ENCODE results near the gene TRIM9. TPM values are rescaled to one million over a fixed set of nuclear protein-coding genes. Genes with fewer than 3 reads are reported as not detected.

Gene TRIM9
- total RNA-seq, 1 donor from 2014 or later = 8.6 TPM

DNA sequence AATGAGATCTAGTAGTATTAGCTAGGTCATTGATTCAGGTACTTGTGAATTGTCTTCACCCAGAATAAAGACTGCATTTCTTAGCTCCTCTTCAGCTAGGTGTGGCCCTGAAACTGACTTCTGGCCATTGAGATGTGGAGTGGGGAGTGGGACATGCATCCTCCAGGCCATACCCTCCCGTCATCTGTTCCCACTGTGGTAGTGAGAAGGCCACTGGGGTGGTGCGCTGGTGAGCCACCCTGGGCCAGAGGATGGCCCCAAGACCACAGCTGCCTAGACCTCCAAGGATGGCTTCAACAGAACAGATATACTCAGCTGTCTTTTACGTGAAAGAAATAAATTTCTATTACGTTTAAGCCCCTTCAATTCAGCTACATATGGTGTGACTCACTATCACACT is 36.5 kb downstream of the TRIM9 start:
- DNase-seq (ENCODE audit: low read depth) = no peak

DNA sequence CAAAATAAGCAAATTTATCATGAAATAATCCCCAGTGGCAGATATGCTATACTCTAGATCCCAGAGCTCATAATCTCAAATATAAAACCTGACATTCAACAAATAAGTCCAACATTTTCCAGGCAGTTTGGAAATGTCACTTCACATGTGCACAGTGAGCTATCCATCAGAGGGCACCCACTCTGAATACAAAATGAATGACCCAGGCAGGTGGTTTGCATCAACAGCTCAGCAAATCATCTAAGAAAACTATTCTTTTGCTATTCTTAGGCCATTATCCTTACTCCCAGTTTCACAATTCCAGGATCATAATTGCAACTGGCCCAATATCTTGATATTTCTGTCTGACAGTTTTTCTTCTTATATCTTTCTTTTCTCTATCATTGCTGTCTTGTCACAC is 38.5 kb downstream of the TRIM9 start:
- DNase-seq (ENCODE audit: low read depth) = peak; percentile 73

DNA sequence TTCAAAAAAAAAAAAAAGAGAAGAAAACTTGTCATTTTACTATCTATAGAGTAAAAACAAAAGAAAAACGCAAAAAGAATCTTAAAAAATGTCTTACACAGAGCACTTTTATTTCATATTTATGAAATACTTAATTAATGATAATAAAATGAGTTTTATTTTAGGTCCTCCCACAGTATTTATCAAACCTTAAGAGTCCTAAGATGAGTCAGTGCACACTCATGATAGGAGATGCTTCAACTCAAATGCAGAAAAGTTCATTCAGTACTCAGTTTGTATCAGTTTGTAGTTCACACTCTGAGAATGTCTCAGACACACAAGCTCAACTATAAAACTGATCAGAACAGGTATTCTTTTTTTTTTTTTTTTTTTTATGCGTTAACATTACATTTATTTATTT is 41.7 kb downstream of the TRIM9 start:
- DNase-seq (ENCODE audit: low read depth) = no peak

DNA sequence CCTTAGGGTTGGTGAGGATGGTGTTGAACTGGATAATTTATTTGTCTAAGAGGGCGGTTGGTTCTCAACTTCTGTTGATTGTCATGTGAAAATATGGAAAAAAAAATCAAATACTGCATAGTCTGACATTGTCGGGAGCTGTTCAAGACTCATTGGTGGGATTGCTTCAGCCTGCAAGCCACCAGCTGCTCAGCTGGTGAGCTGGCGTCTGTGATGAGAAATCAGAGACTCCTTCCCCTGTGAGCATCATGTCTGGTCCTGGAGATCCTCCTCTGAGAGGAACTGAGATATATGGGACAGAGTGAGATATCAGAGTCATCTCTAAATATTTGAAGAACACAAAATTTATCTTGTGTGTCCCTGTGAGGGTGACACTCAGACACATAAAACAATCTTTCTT is 49.9 kb downstream of the TRIM9 start:
- peak; percentile 69 for DNase-seq (ENCODE audit: low read depth)

DNA sequence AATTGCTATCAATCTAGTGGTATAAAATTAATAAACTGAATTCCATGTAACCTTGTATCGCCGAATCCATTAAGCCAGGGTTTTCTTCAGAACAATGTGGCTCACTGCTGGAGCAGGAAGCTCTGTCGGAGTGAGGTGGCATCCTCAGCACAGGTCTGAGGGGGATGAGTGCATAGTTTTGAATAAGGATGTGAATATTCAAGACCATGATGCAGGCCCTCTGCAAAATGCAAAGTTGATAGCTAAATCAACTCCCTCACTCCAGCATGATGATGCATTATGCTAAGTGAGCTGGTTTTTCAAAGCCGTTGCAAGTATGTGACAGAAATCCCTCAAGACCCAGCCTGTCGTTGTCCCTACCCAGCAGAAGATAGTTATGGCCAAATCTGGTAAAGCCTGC is 53.0 kb downstream of the TRIM9 start:
- no peak for DNase-seq (ENCODE audit: low read depth)

DNA sequence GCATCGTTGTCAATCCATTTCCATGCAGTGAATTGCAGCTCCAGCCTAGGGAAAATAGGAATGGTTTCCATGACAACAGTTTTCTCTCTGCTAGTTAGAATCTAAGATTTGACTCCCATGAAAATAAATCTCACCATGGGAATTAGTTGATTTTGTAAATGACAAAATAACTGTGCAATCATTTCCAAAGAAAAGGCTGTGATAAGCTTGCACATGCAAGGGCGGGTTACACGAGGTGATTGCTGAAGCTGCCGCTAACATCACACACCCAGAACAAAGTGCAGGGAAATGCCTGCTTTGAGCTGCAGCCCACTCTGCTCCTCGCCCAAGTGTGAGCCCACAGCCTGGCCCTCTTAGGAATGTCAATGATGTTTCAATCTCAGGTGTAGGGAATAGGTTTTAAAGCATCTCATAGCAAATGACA is 53.8 kb downstream of the TRIM9 start:
- DNase-seq (ENCODE audit: low read depth) = no peak

DNA sequence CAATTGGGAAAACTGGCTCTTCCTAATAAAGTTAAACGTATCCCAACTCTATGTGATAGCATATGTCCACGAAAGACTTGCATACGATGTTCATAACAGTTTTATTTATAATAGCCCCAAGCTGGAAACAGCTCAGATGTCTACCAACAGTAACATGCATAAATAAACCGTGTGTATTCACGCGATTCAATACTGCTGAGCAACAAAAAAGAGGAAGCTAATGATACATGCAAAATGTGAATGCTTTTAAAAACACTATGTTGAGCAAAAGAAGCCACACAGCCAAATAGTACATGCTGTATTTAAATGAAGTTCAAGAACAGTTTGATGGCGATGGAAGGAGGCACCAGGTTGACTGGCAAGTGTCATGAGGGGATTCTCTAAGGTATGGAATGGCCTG is 55.7 kb downstream of the TRIM9 start:
- DNase-seq (ENCODE audit: low read depth) = no peak

DNA sequence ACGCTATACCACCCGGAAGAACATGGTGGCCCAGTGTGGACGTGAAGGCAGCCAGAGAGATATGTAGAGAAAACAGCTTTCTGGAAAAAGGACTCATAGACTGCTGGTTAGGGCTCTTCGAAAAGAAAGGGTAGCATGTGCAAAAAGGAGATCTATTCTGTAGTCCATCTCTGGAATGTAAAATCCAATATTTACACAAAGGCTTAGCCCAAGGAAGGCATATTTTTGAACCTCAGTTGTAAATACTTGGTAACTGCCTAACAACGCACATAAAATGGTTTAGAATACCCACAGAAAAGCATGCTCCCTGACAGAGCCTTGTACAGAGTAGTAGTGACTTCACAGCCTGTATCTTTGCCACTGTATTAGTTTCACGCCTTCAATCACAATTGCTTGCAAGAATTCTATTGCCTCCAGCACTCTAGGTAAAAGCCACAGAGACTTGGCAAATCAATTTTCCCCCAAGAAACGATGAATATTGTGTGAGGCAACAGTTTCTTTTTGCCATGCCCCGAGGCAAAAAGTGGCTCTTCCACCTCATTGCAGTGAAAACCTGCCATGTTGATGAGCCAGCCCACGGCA is 59.2 kb downstream of the TRIM9 start:
- no peak for DNase-seq (ENCODE audit: low read depth)

DNA sequence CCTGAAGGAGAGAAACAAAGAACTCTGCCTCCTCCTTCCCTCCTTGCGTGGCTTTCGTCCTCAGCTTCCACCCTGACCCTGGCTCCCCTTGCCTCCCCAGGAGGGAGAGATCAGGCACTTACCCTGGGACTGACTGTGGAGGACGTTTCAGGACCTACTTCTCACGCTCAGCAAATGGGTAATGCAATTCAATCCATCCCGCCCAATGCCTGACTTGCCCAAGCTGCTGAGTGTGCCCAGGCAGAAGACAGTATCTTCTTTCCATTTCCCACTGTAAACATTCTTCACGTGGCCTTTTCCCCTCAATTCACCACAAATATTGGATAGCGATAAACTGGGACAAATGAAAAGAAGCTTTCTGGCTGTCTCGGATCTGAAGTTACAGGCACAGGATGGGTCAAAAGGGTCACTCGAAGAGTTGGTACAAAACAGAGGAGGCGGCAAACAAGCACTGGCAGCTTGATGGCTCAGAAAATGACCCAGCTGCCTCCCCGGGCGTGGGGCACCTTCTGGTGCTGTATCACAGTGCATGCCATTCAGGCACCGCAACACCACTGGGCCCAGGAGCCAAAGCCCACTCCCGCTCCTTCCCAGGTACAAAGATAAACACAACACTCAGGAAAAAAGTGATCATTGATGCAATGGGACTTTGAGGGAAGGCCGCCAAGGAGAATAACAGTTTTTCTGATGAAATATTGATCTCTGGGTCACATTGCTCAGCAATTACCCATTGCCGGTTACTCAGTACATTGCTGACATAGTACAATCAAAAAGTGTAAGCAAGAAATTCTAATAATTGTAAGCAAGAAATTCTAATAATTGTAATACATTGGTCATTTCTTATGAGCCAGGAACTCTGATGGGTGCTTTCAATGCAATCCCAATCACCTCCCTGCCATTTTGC is 65.8 kb downstream of the TRIM9 start:
- DNase-seq (ENCODE audit: low read depth) = no peak

DNA sequence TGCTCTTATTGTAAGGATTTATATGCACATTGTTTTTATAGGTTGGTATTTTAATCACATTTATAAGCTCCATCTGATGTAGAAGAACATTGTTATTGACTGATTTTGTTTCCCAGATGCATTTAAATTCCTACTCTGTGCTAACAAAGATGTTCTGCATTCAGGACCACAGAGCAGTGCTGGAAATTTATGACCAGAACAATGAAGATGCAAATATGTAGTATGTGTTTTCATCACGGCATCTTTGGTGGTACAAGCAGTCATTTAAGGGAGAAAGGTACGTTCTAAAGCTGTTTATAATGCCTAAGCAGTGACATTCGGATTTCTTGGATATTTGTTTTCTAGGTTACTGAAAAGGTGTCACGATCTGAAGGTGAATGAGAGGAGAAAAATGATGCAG is 66.5 kb downstream of the TRIM9 start:
- DNase-seq (ENCODE audit: low read depth) = no peak

DNA sequence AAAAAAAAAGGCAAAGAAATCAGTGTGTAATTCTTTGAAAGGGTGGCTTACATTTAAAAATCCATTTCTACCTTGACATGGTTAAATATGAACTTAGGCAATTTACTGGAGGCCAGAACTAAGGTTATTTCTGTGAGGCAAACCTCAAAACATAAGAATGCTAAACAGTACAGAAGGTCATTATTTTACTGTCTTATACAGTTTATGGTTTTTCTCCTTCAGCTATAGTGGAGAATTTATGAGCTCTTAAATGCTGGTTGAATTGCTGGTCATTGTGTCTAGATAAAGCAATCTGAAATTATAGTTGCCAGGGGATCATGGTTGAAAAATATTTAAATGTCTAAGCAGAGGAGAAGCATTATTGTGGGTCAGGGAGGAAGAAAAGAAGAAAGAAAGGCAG is 70.5 kb downstream of the TRIM9 start:
- no peak for DNase-seq (ENCODE audit: low read depth)

DNA sequence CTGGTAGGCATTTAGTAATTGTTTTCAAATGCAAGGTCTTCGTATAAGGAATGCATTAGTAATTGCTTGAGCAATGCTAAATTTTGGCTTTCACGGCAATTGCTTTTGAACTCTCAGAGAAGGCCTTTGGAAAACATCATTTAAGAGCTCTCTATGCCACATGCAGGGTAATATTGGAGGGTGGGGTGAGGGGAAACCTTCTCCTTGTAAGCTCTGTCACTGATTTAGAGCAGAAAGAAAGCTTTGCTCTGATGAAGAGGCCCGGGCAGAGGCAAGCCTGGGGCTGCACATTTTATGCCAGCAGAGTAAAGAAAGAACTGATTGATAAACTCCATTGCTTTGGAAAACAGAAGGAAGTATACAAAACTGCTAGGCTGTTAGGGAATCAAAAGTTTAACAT is 70.9 kb downstream of the TRIM9 start:
- DNase-seq (ENCODE audit: low read depth) = no peak

DNA sequence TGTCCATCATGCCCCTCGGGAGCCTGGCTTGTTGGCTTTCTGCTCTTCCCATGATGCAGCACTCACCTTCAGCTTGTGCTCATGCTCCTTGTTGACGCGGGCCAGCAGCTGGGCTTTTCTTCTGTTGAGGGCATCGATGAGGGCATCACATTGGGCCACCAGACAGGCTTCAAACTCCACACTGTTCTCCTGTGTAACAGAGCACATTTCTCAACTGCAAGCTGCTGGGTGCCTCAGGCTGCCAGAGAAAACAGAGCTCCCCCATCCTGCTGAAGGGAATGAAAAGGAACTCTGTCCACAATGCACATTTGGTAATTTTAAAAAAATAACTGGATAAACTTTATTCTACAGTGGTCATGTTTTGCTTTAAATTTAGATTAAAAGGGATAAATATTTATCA is 72.1 kb downstream of the TRIM9 start:
- no peak for DNase-seq (ENCODE audit: low read depth)

DNA sequence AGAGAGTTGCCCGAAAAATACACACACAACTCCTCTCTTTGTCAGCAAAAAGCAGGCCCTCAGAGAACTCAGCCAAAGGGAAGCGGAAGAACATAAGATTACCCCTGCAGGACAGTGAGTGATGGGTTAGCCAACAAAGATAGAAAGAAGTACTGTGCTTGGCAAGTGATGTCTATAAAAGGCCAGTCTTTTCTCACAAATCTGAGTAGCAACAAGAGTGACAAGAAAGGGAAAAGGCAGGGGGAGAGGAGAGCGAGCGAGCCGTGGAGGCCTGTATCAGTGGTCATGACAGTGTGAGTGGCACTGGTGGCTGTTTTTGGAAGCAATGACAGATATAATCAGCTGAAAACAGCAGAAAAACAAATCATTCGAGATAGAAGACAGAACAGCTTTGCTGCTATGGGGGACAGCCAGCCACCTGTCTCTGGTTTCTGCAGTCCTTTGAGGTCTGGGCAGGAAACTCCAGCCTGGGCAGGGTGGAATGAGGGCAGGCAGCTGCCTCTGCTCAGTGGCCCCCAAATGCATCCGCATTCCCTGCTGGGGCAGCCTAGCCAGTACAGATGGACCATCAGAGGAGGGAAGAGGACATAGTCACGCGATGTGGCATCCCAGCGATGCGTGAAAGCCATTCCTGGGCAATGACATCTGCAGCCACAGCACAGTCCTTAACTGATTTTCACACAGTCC is 74.7 kb downstream of the TRIM9 start:
- peak; percentile 100 for DNase-seq (ENCODE audit: low read depth)

DNA sequence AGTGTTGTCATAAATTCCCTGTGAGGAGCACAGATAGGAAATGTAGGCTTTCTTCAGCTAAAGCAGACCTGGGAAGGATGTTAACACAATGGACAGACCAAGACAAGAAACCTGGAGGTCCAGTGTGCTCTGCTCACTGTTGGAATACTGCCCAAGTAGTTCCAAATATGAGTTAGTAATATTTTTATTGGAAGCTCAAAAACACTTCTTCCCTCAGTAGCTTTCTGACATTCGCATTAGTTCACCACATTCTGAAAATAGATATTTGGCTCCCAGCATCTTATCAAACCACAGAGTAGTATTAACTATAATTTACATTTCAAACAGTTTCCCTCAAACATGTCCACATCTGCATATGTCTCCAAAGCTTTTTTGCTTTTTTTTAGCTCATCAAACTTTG is 75.8 kb downstream of the TRIM9 start:
- DNase-seq (ENCODE audit: low read depth) = peak; percentile 72

DNA sequence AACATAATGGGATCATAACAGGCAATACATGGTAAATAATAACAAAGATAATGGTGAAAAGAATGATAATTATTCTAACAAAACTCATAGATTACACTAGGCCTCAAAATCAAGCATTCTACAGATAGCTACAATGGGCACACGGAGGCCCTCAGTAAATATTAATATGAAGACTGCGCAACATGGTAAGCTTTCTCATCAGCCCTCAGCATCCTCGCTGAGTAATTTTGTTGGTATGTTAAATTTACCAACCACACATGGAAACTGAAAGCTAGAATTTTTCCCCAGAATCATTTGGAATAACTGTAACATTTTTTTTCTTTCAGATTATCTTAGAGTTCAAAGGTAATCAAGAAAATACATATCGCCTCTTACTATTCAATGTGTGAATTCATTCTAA is 76.4 kb downstream of the TRIM9 start:
- DNase-seq (ENCODE audit: low read depth) = no peak

DNA sequence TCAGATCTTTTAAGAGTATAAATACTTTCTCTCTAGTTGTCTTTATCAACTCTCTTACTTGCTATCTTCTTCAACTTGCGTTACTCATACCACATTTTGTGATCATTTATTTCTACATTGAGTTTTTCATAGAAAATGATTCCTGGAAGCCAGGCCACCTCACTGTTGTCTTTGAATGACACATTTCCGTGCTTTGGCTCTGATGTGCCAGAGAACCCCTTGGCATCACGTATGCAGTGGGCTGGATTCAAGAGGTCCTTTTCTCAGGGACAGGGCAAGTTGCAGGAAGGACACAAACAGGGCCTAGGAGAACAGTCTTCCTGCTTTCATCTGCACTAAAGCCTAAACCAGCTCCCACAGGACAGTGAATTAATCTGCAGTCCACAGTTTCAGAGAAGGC is 80.3 kb downstream of the TRIM9 start:
- DNase-seq (ENCODE audit: low read depth) = no peak

DNA sequence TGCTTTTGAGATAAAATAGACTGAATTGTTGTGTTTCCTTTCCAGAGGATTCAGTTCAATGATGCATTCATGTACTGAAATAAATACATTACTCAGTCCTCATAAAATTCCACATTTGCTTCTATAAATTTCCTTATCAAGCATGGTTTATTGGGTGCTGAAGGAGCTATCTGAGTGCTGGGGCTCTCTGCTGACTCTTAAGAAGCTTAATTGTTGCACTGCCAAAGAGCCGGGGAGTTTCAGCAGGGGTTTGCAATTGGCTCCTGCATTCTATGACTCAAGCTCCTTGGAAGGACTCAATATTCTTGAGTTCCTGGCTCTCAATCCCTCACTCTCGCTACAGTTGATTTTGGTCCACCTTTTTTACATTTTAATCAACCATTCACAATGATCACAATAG is 80.8 kb downstream of the TRIM9 start:
- DNase-seq (ENCODE audit: low read depth) = peak; percentile 65

DNA sequence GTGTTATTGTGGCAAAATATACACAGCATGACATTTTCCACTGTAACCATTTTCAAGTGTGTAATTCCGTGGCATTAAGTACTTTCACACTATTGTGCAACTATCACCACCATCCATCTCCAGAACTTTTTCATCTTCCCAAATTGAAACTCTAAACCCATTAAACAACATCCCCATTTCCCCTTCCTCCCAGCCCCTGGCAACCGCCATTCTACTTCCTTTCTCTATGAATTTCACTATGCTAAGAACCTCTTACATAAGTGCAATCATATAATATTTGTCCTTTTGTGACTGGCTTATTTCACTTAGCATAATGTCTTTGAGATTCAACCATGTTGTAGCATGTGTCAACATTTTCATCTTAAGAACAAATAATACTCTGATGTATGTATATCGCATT is 82.8 kb downstream of the TRIM9 start:
- no peak for DNase-seq (ENCODE audit: low read depth)

DNA sequence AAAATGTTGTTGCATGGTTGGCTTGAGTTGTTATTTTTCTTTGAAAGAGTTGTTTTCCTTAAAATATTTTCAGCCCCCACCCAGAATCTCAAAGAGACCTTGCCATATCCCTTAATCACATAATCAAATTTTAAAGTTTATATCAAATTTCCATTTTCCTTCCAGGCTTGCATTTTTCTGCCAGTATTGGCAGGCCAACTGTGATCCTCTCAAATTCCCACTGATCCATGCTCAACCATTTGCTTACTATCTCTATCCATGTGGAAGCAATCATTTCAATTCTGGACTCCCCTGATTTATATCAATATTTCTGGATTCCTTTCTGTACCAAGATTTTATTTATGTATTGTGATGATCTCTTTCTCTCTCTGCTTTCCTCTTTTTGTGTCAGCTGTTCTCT is 86.5 kb downstream of the TRIM9 start:
- DNase-seq (ENCODE audit: low read depth) = no peak

DNA sequence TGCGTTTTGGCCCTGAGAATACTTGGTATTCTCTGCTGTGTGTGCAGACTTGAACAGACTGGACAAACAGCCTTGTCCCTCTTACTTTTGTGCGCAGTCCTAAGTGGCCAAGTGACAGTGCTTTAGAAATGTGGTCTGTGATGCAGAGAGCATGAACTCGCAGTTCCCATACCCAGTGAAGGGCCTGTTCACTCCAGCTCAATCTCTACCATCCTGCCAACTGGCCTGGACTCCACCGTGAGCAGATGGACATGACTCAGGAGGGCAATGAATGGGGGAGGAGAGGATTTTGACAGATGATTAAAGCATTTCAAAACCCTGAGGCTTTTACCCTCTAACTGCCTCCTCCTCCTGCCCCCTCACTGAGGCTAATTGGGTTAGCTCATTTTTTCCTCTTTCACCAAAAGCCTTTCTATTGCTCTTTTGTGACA is 88.1 kb downstream of the TRIM9 start:
- DNase-seq (ENCODE audit: low read depth) = peak; percentile 99

DNA sequence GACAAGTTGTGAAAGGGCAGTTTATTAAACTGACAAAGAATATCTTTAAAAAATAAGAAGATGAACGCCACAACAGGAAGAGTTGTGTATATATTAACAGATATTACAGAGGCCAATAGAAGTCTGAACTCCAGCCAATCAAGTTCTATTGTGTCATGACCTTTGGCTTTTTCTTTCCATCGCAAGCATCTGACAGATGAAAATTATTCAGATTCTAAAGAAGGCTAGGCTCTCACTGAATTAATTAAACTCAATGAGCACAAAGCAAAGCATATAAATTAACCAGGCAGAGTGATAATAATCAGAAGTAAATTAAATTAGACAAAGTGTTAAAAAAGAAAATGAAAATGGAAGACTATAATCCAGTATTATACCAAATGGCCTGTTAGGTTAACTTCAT is 88.6 kb downstream of the TRIM9 start:
- DNase-seq (ENCODE audit: low read depth) = no peak

All from myocyte (in vitro differentiated cells).